Kidney (tissue), 14 donors: ENCODE data around the gene MAML2. TPM values are rescaled to one million over a fixed set of nuclear protein-coding genes. Genes with fewer than 3 reads are reported as not detected.
A peak's percentile ranks its signal among the peaks of the same experiment; 100 is the strongest.

ENCODE experiments used
- DNase-seq, 5 donors: peaks; one replicate each; pipeline ENCODE4 v3.0.0-alpha.2; 2013 to 2020
- FAIRE-seq: peaks from 2 replicates; lab custom pipeline; 2012; peaks lifted over from hg19 to GRCh38; lab: Jason Lieb, UNC
- H3K27ac ChIP-seq, 2 donors: one replicate each; pipeline ENCODE4 v1.7.0; 2013; ENCODE audit warnings: low read depth in 2 of 2, low read length in 2 of 2, inconsistent platforms in 1 of 2
- H3K27me3 ChIP-seq: one replicate; pipeline ENCODE4 v1.7.1; 2013; ENCODE audit warnings: low read length, inconsistent platforms; ENCODE audit not compliant: control insufficient read depth, insufficient read depth
- H3K36me3 ChIP-seq, 3 donors: one replicate each; pipeline versions ENCODE4 v1.7.0 to v1.7.1; 2013; ENCODE audit warnings: low read length in 3 of 3, control low read depth in 1 of 3, inconsistent platforms in 1 of 3; ENCODE audit not compliant: insufficient read depth in 3 of 3, control insufficient read depth in 2 of 3
- H3K4me1 ChIP-seq, 3 donors: one replicate each; pipeline versions ENCODE4 v1.7.0 to v1.7.1; 2013; ENCODE audit warnings: low read length in 3 of 3, inconsistent platforms in 1 of 3, low read depth in 1 of 3; ENCODE audit not compliant: control insufficient read depth in 2 of 3, insufficient read depth in 2 of 3
- H3K4me3 ChIP-seq, 3 donors: one replicate each; pipeline versions ENCODE4 v1.7.0 to v1.8.1; 2013; ENCODE audit warnings: low read length in 3 of 3, control low read depth in 1 of 3, inconsistent platforms in 1 of 3
- H3K9ac ChIP-seq, 3 donors: one replicate each; pipeline versions ENCODE4 v1.7.0 to v1.7.1; 2013; ENCODE audit warnings: low read length in 3 of 3, control low read depth in 1 of 3, inconsistent platforms in 1 of 3
- H3K9me3 ChIP-seq, 3 donors: one replicate each; pipeline versions ENCODE4 v1.7.0 to v1.7.1; 2013; ENCODE audit warnings: low read length in 3 of 3, control low read depth in 1 of 3, inconsistent platforms in 1 of 3; ENCODE audit not compliant: control insufficient read depth in 2 of 3, insufficient read depth in 1 of 3
- intact Hi-C: fragments of 100-400 bp; cut with DNase I; formaldehyde crosslinking; loops from one replicate; pipeline ENCODE4 v1.11.1; 2022
- polyA plus RNA-seq: library from polyadenylated mRNA; stranded (reverse); fragments of 350-450 nt; fragmentation: Illumina TruSeq; extraction: RNeasy Lipid Tissue Mini Kit (QIAGEN cat#74804); gene quantifications from one replicate; pipeline ENCODE4 v1.2.3, GENCODE V29; 2014; ENCODE audit warnings: low read depth, low replicate concordance; ENCODE audit not compliant: insufficient read depth
- total RNA-seq: library from RNA; stranded (reverse); fragmentation: NEBNext Ultra II Directional; extraction: Animal tissue kit (Norgen Biotek cat#: 25700); gene quantifications from one replicate; pipeline ENCODE4 v1.2.1, GENCODE V29; 2021
- TF ChIP-seq, protein P1 (sequence below): IDR thresholded peaks from 3 replicates; pipeline ENCODE4 v1.5.1; 2012; ENCODE audit warnings: mild to moderate bottlenecking, moderate library complexity, borderline replicate concordance; ENCODE audit not compliant: insufficient read depth; ENCODE audit errors: extremely low read depth
- donor health status: control.
- donor health status: control.
- donor health status: control.
- donor health status: control.
- donor health status: control.
- donor health status: DM: yes; HTN: yes; CAD: no.
- donor health status: Normal renal cell carcinoma (clear cell type).

MAML2 gene
- total and polyA plus RNA-seq, 2 donors from 2014 or later: 4.9 to 32.3 TPM

DNA sequence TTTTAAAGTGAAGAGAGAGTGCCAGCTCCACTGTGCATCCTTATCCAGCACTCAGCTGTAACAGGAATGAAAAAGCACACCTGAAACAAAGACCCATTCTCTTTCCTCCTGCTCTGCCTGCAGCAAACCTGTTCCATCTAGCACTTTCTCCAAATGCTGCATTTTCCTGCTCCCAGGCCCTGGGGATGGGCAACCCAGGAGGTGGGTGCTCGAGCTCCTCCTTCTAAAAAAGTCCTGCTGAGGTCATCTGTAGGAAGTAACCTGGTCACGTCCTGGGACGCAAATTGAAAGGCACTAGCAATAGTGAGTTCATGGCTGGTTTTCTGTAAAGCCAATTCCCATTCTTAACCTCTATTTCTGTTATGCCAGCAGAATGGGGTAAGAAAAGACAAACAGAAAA, 173.7 kb downstream of the MAML2 start:
- H3K9me3 ChIP-seq: no peaks in the 10 kb centered on the region
- DNase-seq: no peak
- H3K27me3 ChIP-seq: no peaks in the 10 kb centered on the region
- intact Hi-C loops: no loop called here
- H3K9ac ChIP-seq: no peak overlapping the region
- FAIRE-seq: no peak
- peak overlapping the region; percentile 33 to 36 for H3K27ac ChIP-seq
- H3K4me3 ChIP-seq: no peak overlapping the region
- H3K36me3 ChIP-seq: no peaks in the 10 kb centered on the region
- H3K4me1 ChIP-seq: peaks cover 7 to 21% (median 9%) of the 10 kb centered on the region in 3 donors
- TF ChIP-seq, protein P1, sequence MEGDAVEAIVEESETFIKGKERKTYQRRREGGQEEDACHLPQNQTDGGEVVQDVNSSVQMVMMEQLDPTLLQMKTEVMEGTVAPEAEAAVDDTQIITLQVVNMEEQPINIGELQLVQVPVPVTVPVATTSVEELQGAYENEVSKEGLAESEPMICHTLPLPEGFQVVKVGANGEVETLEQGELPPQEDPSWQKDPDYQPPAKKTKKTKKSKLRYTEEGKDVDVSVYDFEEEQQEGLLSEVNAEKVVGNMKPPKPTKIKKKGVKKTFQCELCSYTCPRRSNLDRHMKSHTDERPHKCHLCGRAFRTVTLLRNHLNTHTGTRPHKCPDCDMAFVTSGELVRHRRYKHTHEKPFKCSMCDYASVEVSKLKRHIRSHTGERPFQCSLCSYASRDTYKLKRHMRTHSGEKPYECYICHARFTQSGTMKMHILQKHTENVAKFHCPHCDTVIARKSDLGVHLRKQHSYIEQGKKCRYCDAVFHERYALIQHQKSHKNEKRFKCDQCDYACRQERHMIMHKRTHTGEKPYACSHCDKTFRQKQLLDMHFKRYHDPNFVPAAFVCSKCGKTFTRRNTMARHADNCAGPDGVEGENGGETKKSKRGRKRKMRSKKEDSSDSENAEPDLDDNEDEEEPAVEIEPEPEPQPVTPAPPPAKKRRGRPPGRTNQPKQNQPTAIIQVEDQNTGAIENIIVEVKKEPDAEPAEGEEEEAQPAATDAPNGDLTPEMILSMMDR: no peak

- H3K4me1 ChIP-seq: peaks cover 7 to 21% (median 9%) of the 10 kb centered on the region in 3 donors
- H3K9ac ChIP-seq: no peak overlapping the region
- H3K27me3 ChIP-seq: no peaks in the 10 kb centered on the region
- intact Hi-C loops: no loop called here
- no peaks in the 10 kb centered on the region for H3K36me3 ChIP-seq
- H3K27ac ChIP-seq: peak overlapping the region in 1 of 2 donors; percentile 44
- TF ChIP-seq, protein P1: no peak
- no peak overlapping the region for H3K4me3 ChIP-seq
- no peaks in the 10 kb centered on the region for H3K9me3 ChIP-seq
- FAIRE-seq (no peak), DNase-seq (no peak)
Observed at GRCh38 chr11:96168623-96169022, 174.4 kb downstream of the MAML2 start.

DNA sequence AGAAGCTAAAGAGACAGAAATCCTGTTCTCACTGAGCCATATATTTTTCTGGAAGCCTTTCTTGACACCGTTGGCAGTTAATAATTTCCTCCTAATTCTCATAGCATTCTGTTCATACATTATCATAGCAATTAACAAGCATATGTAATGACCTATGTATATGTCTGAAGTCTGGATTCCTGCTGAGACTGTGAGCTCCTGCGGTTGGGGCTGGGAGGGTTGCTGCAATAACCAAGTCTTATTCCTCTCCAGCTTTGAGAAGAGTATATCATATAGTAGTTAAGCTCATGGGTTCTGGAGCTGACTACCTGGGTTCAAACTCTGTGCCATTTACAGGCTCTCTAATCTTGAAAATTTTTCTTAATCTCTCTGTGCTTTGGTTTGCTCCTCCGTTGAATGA, 175.2 kb downstream of the MAML2 start:
- no peak overlapping the region for H3K4me3 ChIP-seq
- intact Hi-C loops: no loop called here
- FAIRE-seq (no peak), DNase-seq (no peak)
- no peak overlapping the region for H3K9ac ChIP-seq
- TF ChIP-seq, protein P1: no peak
- H3K4me1 ChIP-seq: peaks cover 7 to 21% (median 9%) of the 10 kb centered on the region in 3 donors
- no peak overlapping the region for H3K27ac ChIP-seq
- no peaks in the 10 kb centered on the region for H3K9me3 ChIP-seq
- no peaks in the 10 kb centered on the region for H3K36me3 ChIP-seq
- no peaks in the 10 kb centered on the region for H3K27me3 ChIP-seq

DNA sequence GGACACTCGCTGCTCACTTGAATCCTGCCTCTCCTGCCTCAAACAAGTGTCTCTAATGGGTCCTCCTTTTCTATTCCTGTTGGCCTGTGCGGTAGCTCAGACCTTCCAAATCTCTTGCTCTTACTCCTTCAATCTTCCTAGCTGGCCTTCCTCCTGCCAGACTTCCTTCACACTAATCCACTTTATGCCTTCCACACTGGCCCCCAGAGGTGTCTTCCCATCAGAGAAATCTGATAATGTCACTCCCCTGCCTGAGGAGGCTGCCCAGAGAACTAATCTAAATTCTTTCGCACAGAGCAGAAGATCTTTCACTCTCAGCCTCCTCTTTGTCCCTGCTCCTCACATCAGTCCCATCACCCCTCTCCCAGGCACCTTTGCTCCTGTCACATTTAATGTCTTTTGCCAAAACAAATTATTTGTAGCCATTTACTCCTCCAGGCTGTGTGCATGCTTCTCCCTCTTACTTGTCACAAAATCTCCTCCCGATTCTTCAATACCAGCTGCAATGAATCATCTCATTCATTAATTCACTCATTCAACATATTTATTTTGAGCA, 175.7 kb downstream of the MAML2 start:
- H3K27ac ChIP-seq: no peak overlapping the region
- peaks cover 7 to 21% (median 9%) of the 10 kb centered on the region in 3 donors for H3K4me1 ChIP-seq
- H3K9ac ChIP-seq: no peak overlapping the region
- DNase-seq (peak in 2 of 5 donors; percentile 36 to 54), FAIRE-seq (no peak)
- no peak overlapping the region for H3K4me3 ChIP-seq
- intact Hi-C loops: no loop called here
- H3K9me3 ChIP-seq: no peaks in the 10 kb centered on the region
- no peaks in the 10 kb centered on the region for H3K27me3 ChIP-seq
- TF ChIP-seq, protein P1: no peak
- no peaks in the 10 kb centered on the region for H3K36me3 ChIP-seq
